Gastroesophageal sphincter (tissue), 4 donors: ENCODE measurements around the gene CAMKMT. TPM values are rescaled to one million over a fixed set of nuclear protein-coding genes. Genes with fewer than 3 reads are reported as not detected.

Source experiments
- ATAC-seq: fragments of 150-250 bp; one replicate; pipeline ENCODE4 v1.9.1; 2016; ENCODE audit warnings: mild to moderate bottlenecking, moderate library complexity
- H3K27ac ChIP-seq, 4 donors: fragments of 200-600 bp; sonication (generic) in 3 of 4; 1 replicate in 3 of 4; 2 replicates in 1 of 4; pipeline ENCODE4 v1.5.1; 2016 to 2019
- H3K27me3 ChIP-seq: fragments of 200-600 bp; sonication (generic); one replicate; pipeline ENCODE4 v1.5.1; 2019
- H3K36me3 ChIP-seq, 2 donors: fragments of 200-600 bp; sonication (generic); one replicate each; pipeline ENCODE4 v1.5.1; 2019; ENCODE audit warnings: control low read depth in 1 of 2
- H3K4me1 ChIP-seq, 3 donors: fragments of 200-600 bp; sonication (generic); 1 replicate in 2 of 3; 2 replicates in 1 of 3; pipeline ENCODE4 v1.5.1; 2016 to 2019; ENCODE audit warnings: control low read depth in 2 of 3
- H3K4me3 ChIP-seq, 2 donors: fragments of 200-600 bp; sonication (generic); one replicate each; pipeline ENCODE4 v1.5.1; 2019; ENCODE audit warnings: mild to moderate bottlenecking in 1 of 2, moderate library complexity in 1 of 2
- H3K9me3 ChIP-seq, 3 donors: fragments of 200-600 bp; sonication (generic); one replicate each; pipeline ENCODE4 v1.5.1; 2017 to 2019; ENCODE audit warnings: control low read depth in 2 of 3
- CTCF ChIP-seq, 4 experiments: fragments of 200-600 bp in 2 of 4; fragments of 450-650 bp in 2 of 4; sonication (generic) in 1 of 4; IDR thresholded peaks; one replicate each; pipeline ENCODE4 v1.5.1; 2017 to 2019; ENCODE audit warnings: antibody characterized with exemption in 4 of 4, mild to moderate bottlenecking in 2 of 4, moderate library complexity in 2 of 4
- EP300 ChIP-seq: sonication (generic); formaldehyde crosslinking; IDR thresholded peaks from one replicate; pipeline ENCODE4 v1.6.1; 2017; ENCODE audit warnings: antibody characterized with exemption, mild to moderate bottlenecking
- POLR2A ChIP-seq, 2 donors: fragments of 450-650 bp; IDR thresholded peaks; one replicate each; pipeline ENCODE4 v1.6.1; 2017; ENCODE audit warnings: antibody characterized with exemption in 2 of 2, mild to moderate bottlenecking in 2 of 2, moderate library complexity in 1 of 2
- POLR2AphosphoS5 ChIP-seq: sonication (generic); formaldehyde crosslinking; IDR thresholded peaks from one replicate; pipeline ENCODE4 v1.6.1; 2017; ENCODE audit warnings: antibody characterized with exemption
- WGBS, 2 donors: methylation state at CpG; one replicate each; pipeline ENCODE4 v1.1.5; 2018; ENCODE audit warnings: low coverage in 1 of 2; 5-methylcytosine and 5-hydroxymethylcytosine counted together
- total RNA-seq, 4 donors: library from RNA; depleted of rRNA; stranded (reverse); fragments of >200 nt; gene quantifications; one replicate each; pipeline ENCODE4 v1.1.0, GENCODE V29; 2016

CAMKMT gene
- total RNA-seq, 4 donors from 2014 or later = 4.2 to 19.5 (median 11.0) TPM

GRCh38 chr2:44751754-44752479 is 390.2 kb downstream of the CAMKMT start:
- TF ChIP-seq CTCF (IDR thresholded peaks at IDR 0.05) (no peak), EP300 (no peak), POLR2AphosphoS5 (no peak), POLR2A (IDR thresholded peaks at IDR 0.05) (no peak)
- no peak for ATAC-seq
- Histone ChIP-seq H3K4me3 (no peak overlapping the region), H3K9me3 (no peaks in the 10 kb centered on the region), H3K27ac (no peak overlapping the region), H3K4me1 (peaks cover 0 to 1% (median 0%) of the 10 kb centered on the region in 3 donors), H3K36me3 (peaks cover 0 to 20% of the 10 kb centered on the region in 2 donors), H3K27me3 (no peaks in the 10 kb centered on the region)
- 84 to 93% methylated on average over 4 to 8 of the region's 8 CpGs for WGBS, 2 donors

- peaks cover 0 to 20% of the 10 kb centered on the region in 2 donors for H3K36me3 ChIP-seq
- TF ChIP-seq POLR2AphosphoS5 (no peak), EP300 (no peak), POLR2A (IDR thresholded peaks at IDR 0.05) (no peak), CTCF (IDR thresholded peaks at IDR 0.05) (no peak)
- no peak overlapping the region for H3K27ac ChIP-seq
- no peaks in the 10 kb centered on the region for H3K4me1 ChIP-seq
- ATAC-seq = no peak
- WGBS, 2 donors = 100% methylated on average over 1 of the region's 2 CpGs
- H3K9me3 ChIP-seq = no peaks in the 10 kb centered on the region
- H3K4me3 ChIP-seq = no peak overlapping the region
- H3K27me3 ChIP-seq = no peaks in the 10 kb centered on the region
Observed at GRCh38 chr2:44752761-44753160, 391.0 kb downstream of the CAMKMT start.

- Histone ChIP-seq H3K4me3 (no peak overlapping the region), H3K27me3 (no peaks in the 10 kb centered on the region), H3K27ac (no peak overlapping the region), H3K4me1 (no peaks in the 10 kb centered on the region), H3K9me3 (no peaks in the 10 kb centered on the region), H3K36me3 (peaks cover 0 to 20% of the 10 kb centered on the region in 2 donors)
- TF ChIP-seq EP300 (no peak), POLR2AphosphoS5 (no peak), POLR2A (IDR thresholded peaks at IDR 0.05) (no peak), CTCF (IDR thresholded peaks at IDR 0.05) (no peak)
- ATAC-seq = no peak
- 72 to 76% methylated on average over 3 of the region's 3 CpGs for WGBS, 2 donors
Observed at GRCh38 chr2:44753552-44754285, 392.0 kb downstream of the CAMKMT start.

GRCh38 chr2:44758591-44758990 is 396.8 kb downstream of the CAMKMT start:
- WGBS, 2 donors = 83 to 84% methylated on average over 4 of the region's 4 CpGs
- Histone ChIP-seq H3K27ac (no peak overlapping the region), H3K9me3 (no peaks in the 10 kb centered on the region), H3K36me3 (peaks cover 0 to 5% of the 10 kb centered on the region in 2 donors), H3K27me3 (no peaks in the 10 kb centered on the region), H3K4me1 (no peaks in the 10 kb centered on the region), H3K4me3 (no peak overlapping the region)
- TF ChIP-seq CTCF (IDR thresholded peaks at IDR 0.05) = no peak
- TF ChIP-seq POLR2AphosphoS5 = no peak
- no peak for TF ChIP-seq POLR2A (IDR thresholded peaks at IDR 0.05)
- no peak for TF ChIP-seq EP300
- ATAC-seq = no peak
